ENCODE measurements around the gene PGC.

Gene PGC

GRCh38 chr6:41744236-41744787 lies 2.9 kb downstream of the PGC start:
- Mint-ChIP-seq H3K27ac (no peak overlapping the region), H3K9me3 (no peaks in the 10 kb centered on the region), H3K27me3 (peaks cover 8% of the 10 kb centered on the region), H3K4me3 (no peak overlapping the region), H3K4me1 (peaks cover 3% of the 10 kb centered on the region), H3K36me3 (no peaks in the 10 kb centered on the region)
- DNase-seq (ENCODE audit: low spot score in 2 of 2): no peak
- ATAC-seq (ENCODE audit: low read depth): no peak

GRCh38 chr6:41743406-41744235 lies 3.6 kb downstream of the PGC start:
- peaks cover 3% of the 10 kb centered on the region for H3K4me1 Mint-ChIP-seq
- H3K27me3 Mint-ChIP-seq: peaks cover 8% of the 10 kb centered on the region
- DNase-seq (ENCODE audit: low spot score in 2 of 2) (no peak), ATAC-seq (ENCODE audit: low read depth) (no peak)
- no peak overlapping the region for H3K4me3 Mint-ChIP-seq
- H3K36me3 Mint-ChIP-seq: no peaks in the 10 kb centered on the region
- no peak overlapping the region for H3K27ac Mint-ChIP-seq
- no peaks in the 10 kb centered on the region for H3K9me3 Mint-ChIP-seq

DNA sequence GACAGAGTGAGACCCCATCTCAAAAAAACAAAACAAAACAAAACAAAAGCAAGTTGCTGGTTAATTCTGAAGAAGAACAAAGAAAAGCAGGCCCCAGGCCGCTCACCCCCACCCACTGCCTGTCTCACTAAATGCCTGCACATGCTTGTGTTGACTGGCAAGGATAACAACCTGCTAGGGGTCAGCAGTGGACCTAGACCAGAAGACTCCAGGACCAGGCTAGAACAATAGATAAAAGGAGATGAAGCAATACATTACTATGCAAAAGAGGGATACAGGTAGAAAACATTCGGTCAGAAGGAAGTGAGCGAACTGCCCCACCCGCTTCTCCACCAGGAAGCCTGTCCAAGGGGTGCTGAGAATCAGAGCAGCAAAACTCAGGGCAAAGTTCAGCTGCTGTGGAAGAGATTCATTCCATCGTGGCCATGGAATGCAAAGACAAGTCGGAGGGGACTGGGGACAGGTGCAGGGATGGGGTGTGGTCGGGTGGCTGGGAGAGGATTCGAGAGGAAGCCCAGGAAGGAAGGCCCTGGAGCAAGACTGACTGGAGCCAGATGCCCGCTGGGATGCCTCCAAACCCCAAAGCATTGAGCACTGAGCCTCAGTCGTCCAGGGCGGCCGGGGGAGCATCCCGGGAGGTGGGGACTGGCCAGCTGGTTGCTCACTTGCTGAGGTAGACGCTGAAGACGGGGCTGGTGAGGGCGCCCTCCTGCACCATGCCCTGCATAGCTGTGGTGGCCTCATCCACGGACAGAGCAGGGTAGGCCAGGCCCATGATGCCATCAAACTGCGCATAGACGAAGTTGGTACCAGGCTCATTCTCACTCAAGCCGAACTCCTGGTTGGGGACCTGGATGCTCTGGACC lies 5.3 kb downstream of the PGC start:
- Mint-ChIP-seq H3K27ac (peak overlapping the region; percentile 18), H3K36me3 (no peaks in the 10 kb centered on the region), H3K27me3 (peaks cover 6% of the 10 kb centered on the region), H3K9me3 (no peaks in the 10 kb centered on the region), H3K4me3 (no peak overlapping the region), H3K4me1 (peaks cover 3% of the 10 kb centered on the region)
- no peak for ATAC-seq (ENCODE audit: low read depth)
- DNase-seq (ENCODE audit: low spot score in 2 of 2): no peak

- Mint-ChIP-seq H3K27ac (no peak overlapping the region), H3K36me3 (no peaks in the 10 kb centered on the region), H3K9me3 (no peaks in the 10 kb centered on the region), H3K4me1 (peaks cover 10% of the 10 kb centered on the region), H3K27me3 (peaks cover 6% of the 10 kb centered on the region), H3K4me3 (no peak overlapping the region)
- DNase-seq (ENCODE audit: low spot score in 2 of 2) (no peak), ATAC-seq (ENCODE audit: low read depth) (no peak)
Observed at GRCh38 chr6:41740366-41741162, 6.6 kb downstream of the PGC start.

DNA sequence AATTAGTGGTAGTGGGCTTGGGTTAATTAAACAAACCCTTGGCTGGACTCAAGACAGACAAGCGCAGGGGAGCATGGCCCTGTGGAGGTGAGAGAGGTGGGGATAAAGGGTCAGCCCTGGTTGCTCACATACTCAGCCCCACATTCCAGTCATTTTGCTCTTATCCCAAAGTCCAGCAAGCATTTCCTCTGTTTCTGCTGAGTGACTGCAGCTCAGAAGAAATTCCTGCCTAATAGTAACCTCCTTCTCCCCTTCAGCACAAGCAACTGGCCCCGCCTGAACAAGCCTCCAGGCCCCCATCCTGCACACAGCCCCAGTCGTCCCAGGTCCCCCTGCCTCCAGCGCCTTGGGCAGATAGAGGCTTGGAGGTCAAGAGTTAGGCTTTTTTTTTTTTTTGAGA lies 8.2 kb downstream of the PGC start:
- no peaks in the 10 kb centered on the region for H3K36me3 Mint-ChIP-seq
- H3K27ac Mint-ChIP-seq: no peak overlapping the region
- H3K4me1 Mint-ChIP-seq: peaks cover 7% of the 10 kb centered on the region
- H3K4me3 Mint-ChIP-seq: no peak overlapping the region
- peaks cover 3% of the 10 kb centered on the region for H3K27me3 Mint-ChIP-seq
- DNase-seq (ENCODE audit: low spot score in 2 of 2) (no peak), ATAC-seq (ENCODE audit: low read depth) (no peak)
- H3K9me3 Mint-ChIP-seq: no peaks in the 10 kb centered on the region

GRCh38 chr6:41737591-41738130 lies 9.5 kb downstream of the PGC start:
- Mint-ChIP-seq H3K27me3 (peaks cover 3% of the 10 kb centered on the region), H3K9me3 (no peaks in the 10 kb centered on the region), H3K36me3 (no peaks in the 10 kb centered on the region), H3K4me1 (peaks cover 7% of the 10 kb centered on the region), H3K4me3 (no peak overlapping the region), H3K27ac (no peak overlapping the region)
- ATAC-seq (ENCODE audit: low read depth): no peak
- DNase-seq (ENCODE audit: low spot score in 2 of 2): no peak

DNA sequence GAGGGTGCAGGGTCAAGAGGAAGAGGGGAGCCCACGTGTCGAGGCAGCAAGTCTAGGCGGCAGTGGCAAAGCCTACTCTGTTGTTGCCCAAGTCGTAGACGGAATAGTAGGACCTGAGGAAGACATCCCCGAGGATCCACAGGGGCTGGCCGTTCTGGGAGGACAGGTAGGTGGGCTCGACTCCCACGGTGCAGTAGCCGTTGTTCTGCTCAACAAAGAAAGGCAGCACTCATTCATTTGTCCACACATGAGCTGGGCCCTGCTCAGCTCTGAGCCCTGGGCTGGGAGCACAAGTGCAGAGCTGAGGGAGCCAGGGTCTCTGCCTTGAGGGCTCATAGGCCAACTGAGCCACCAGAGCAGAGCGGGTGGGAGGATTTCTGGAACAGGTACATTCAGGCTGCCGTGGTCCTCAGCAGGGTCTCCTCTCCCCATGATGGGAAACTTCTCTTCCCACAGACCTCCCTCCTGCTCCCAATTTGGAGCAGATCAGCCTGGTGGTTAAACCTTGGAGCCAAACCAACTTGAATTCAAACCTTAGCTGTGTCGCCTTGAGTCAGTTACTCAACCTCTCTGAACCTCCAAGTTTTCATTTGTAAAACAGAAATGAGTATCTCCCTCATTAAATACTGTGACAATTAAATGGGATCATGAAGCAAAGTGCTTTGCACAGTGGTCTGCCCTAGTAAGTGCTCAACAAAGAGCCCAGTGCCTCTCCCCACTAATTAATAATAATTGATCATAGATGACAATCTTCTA lies 10.2 kb downstream of the PGC start:
- peaks cover 3% of the 10 kb centered on the region for H3K27me3 Mint-ChIP-seq
- no peaks in the 10 kb centered on the region for H3K9me3 Mint-ChIP-seq
- DNase-seq (ENCODE audit: low spot score in 2 of 2) (no peak), ATAC-seq (ENCODE audit: low read depth) (no peak)
- peaks cover 11% of the 10 kb centered on the region for H3K4me1 Mint-ChIP-seq
- H3K36me3 Mint-ChIP-seq: peaks cover 2% of the 10 kb centered on the region
- H3K27ac Mint-ChIP-seq: no peak overlapping the region
- no peak overlapping the region for H3K4me3 Mint-ChIP-seq

DNA sequence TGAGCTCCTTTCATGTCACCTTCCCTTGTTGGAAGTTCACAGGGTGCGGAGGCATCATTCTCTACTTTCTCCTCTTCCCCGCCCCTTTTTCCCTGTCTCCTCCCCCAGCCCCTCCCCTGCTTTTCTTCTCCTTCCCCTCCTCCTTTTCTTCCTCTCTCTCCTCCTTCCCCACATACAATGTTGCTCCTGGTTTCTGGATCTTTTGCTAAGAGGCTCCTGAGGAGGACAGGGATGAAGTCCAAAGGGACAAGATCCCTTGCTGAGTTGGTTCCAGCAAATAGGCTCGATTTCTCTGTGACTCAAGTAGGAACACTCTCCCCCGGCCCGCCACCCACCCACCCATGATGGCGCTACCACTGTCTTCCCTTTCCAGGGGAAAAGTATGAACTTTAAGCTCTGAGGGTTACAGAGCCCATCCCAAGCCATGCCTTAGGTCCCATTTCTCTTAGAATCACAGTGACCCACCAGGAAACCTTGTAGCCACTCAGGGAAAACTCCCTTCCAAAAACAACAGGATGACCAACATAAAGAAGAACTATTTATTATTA lies 10.9 kb downstream of the PGC start:
- H3K27ac Mint-ChIP-seq: peak overlapping the region; percentile 67
- DNase-seq (ENCODE audit: low spot score in 2 of 2): no peak
- no peaks in the 10 kb centered on the region for H3K27me3 Mint-ChIP-seq
- peak overlapping the region; percentile 58 for H3K4me3 Mint-ChIP-seq
- no peaks in the 10 kb centered on the region for H3K9me3 Mint-ChIP-seq
- peaks cover 5% of the 10 kb centered on the region for H3K36me3 Mint-ChIP-seq
- ATAC-seq (ENCODE audit: low read depth): no peak
- peaks cover 11% of the 10 kb centered on the region for H3K4me1 Mint-ChIP-seq

GRCh38 chr6:41735427-41736185 lies 11.6 kb downstream of the PGC start, which contains the start of gene TFEB:
Gene TFEB, minus strand, starts transcription at chr6:41735608. Its CDS starts 44,395 bp downstream, at chr6:41691213.
- Mint-ChIP-seq H3K4me1 (peaks cover 13% of the 10 kb centered on the region), H3K9me3 (no peaks in the 10 kb centered on the region), H3K27ac (peak within 1 kb of the TSS; percentile 67), H3K4me3 (peak within 1 kb of the TSS; percentile 86), H3K36me3 (peaks cover 5% of the 10 kb centered on the region), H3K27me3 (no peaks in the 10 kb centered on the region)
- DNase-seq (ENCODE audit: low spot score in 2 of 2) (peak; percentile 98 to 99), ATAC-seq (ENCODE audit: low read depth) (peak; percentile 48)

DNA sequence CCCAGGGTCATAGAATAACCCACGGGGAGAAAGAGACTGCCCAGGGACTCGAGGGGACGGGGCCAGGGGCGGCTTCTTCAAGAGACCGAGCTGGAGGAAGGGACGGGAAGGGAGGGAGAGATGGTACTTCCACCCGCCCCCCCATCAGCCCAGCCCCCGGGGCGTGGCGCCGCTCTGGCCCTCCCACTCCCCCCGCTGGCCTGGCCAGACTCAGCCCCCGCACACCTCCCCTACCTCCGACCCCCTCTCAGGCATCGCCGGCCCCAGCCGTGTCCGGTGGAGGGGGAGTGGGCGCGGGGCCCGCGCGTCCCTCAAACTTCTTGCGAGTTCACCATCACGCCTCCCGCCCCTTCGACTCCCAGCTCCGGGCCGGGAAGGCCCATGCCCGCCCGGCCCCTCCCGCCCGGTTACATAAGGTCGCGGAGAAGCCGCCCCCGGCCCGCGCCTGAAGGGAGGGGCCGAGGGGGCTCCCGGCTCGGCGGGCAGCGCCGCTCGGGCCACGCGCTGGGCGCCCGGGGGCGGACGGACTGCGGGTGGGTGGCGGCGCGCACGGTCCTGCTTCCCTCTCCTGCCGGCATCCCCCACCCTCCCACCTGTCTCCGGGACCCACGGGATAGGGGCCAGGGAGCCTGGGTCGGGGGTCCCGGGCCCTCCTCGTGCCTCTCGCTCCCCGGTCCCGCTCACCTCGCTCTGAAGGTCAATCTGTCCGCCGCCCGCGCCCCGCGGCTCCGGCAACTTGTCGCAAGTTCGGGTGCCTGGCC lies 12.4 kb downstream of the PGC start:
- H3K4me1 Mint-ChIP-seq: peaks cover 18% of the 10 kb centered on the region
- no peaks in the 10 kb centered on the region for H3K27me3 Mint-ChIP-seq
- H3K9me3 Mint-ChIP-seq: no peaks in the 10 kb centered on the region
- peak overlapping the region; percentile 67 for H3K27ac Mint-ChIP-seq
- peaks cover 7% of the 10 kb centered on the region for H3K36me3 Mint-ChIP-seq
- DNase-seq (ENCODE audit: low spot score in 2 of 2): peak in 1 of 2 donors; percentile 69
- peak; percentile 38 for ATAC-seq (ENCODE audit: low read depth)
- H3K4me3 Mint-ChIP-seq: peak overlapping the region; percentile 86

DNA sequence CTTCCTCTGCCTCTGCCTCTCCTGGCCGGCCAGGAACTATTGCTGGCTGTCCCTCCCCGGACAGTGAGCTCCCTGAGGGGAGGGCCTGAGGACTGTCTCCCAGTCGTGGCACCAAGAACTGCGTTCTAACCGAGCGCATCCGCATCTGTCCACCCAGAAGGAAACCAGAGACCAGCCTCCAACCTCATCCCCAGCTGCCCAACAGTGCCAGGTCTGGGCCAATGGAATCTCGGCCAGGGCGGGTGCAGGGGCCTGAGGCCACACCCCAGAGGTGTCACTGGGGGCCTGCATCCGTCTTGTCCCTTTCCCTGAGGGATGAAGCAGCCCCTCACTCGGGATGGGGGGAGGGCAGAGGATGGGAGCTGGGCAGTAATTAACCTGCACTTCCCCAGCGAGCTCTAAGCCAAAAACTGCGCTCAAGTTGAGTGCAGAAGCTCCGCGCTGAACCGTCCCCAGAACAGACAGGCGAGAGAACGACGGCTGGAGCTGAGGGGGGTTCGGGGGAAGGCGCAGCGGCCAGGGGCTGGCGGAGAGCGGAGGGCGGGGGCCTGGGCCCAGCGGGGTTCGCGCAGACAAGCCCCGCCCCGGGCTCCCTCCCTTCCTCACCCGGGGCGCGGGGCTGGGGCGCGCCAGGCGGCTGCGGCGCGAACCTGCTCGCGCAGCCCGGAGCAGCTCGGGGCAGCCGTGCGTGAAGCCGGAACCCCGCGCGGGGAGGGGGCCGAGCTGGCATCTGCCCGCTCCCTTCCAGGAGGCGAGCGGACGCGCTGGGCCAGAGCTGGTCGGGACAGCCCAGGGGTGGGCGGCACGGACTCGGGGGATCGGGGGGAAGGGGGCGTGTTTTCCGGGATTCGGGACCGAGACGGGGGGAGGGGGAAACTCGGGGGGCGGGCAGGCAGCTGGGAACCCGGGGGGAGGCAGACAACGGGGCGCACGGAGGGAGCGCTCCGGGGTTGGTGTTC lies 13.2 kb downstream of the PGC start:
- DNase-seq (ENCODE audit: low spot score in 2 of 2) (peak; percentile 78 to 79), ATAC-seq (ENCODE audit: low read depth) (peak; percentile 67)
- H3K9me3 Mint-ChIP-seq: no peaks in the 10 kb centered on the region
- H3K27ac Mint-ChIP-seq: peak overlapping the region; percentile 88
- H3K4me3 Mint-ChIP-seq: peak overlapping the region; percentile 91
- peaks cover 26% of the 10 kb centered on the region for H3K4me1 Mint-ChIP-seq
- no peaks in the 10 kb centered on the region for H3K27me3 Mint-ChIP-seq
- H3K36me3 Mint-ChIP-seq: peaks cover 7% of the 10 kb centered on the region

Measured in memory B cell (primary cell).